ENCODE data around the gene SMYD3. TPM values are rescaled to one million over a fixed set of nuclear protein-coding genes. Genes with fewer than 3 reads are reported as not detected.

Gene SMYD3
- total and polyA plus RNA-seq, 2 donors (not counting 1 experiment from before 2014, with no cell fraction given), result 9.7 to 37.2 TPM

- Histone ChIP-seq H3K4me3 (ENCODE audit: control extremely low read depth in 1 of 5, extremely low read depth in 1 of 5, insufficient read depth in 1 of 5, low read depth in 2 of 5, low read length in 4 of 5) (no peak overlapping the region), H2AFZ (ENCODE audit: insufficient read depth, low read depth, low read length, poor library complexity, severe bottlenecking) (no peak overlapping the region), H3K36me3 (replicated peaks in 1 of 2; ENCODE audit: control extremely low read depth in 1 of 2, control insufficient read depth in 1 of 2, extremely low read depth in 1 of 2, insufficient read depth in 2 of 2, low read length in 1 of 2) (no peaks in the 10 kb centered on the region), H3K79me2 (ENCODE audit: control insufficient read depth, insufficient read depth, low read length) (no peaks in the 10 kb centered on the region), H3K4me2 (replicated peaks; ENCODE audit: low read depth, low read length, poor library complexity, severe bottlenecking) (no peak overlapping the region), H3K9me3 (ENCODE audit: control extremely low read depth in 1 of 3, control insufficient read depth in 2 of 3, insufficient read depth in 1 of 3, low read length in 2 of 3) (no peaks in the 10 kb centered on the region), H4K20me1 (ENCODE audit: control insufficient read depth, insufficient read depth, low read length, poor library complexity, severe bottlenecking) (no peaks in the 10 kb centered on the region), H3K4me1 (ENCODE audit: control insufficient read depth in 2 of 2, insufficient read depth in 2 of 2, low read length in 2 of 2) (no peaks in the 10 kb centered on the region), H3K27me3 (replicated peaks in 1 of 4; ENCODE audit: control extremely low read depth in 1 of 4, control insufficient read depth in 3 of 4, insufficient read depth in 4 of 4, low read length in 3 of 4) (no peaks in the 10 kb centered on the region), H3K9ac (ENCODE audit: low read length) (no peak overlapping the region), H3K27ac (ENCODE audit: low read length in 2 of 2) (no peak overlapping the region)
- ChIA-PET POLR2A (interaction anchor here (0.6 kb wide), 1 partner anchor 941 kb away, joined by 8 read pairs; no protein-coding TSS in a partner anchor), CTCF (interaction anchor here (0.9 kb wide), 1 partner anchor 17 kb away, joined by 3 read pairs; no protein-coding TSS in a partner anchor)
- ATAC-seq (ENCODE audit: low read depth), result no peak
- DNase-seq, result no peak
- Mint-ChIP-seq H3K4me3 (no peak overlapping the region), H3K9me3 (ENCODE audit: insufficient read depth) (no peaks in the 10 kb centered on the region), H3K4me1 (no peaks in the 10 kb centered on the region), H3K27ac (no peak overlapping the region), H3K27me3 (no peaks in the 10 kb centered on the region)
- 100% methylated on average over 2 of the region's 4 CpGs for WGBS (ENCODE audit: insufficient coverage)
- intact Hi-C loops (cut with micrococcal nuclease), result no loop called here
- TF ChIP-seq EZH2 (IDR thresholded peaks at IDR 0.05; ENCODE audit: borderline replicate concordance, insufficient read depth, low read depth, low read length, poor library complexity, severe bottlenecking), result no peak
- TF ChIP-seq CTCF (IDR thresholded peaks at IDR 0.05), result no peak
Measured at GRCh38 chr1:245871915-245872314, 635.2 kb downstream of the SMYD3 start.

DNA sequence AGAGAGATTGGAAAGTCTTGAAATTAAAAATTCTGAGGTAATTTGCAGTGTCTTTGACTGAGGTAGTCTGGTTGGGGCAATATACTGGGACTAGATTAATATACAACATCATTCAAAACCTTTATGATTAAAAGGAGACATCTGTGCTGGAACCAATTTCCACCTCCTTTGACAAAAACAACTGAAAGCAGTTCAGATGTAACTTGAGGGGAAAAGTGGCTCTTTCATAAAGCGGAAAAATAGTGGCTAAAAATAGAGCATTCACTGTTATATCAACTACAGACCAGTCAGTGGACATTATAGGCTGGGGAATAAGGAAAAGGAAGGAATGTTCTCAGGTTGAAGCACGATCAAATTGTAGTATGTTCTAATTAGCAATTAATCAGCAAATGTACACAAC is 635.9 kb downstream of the SMYD3 start:
- H3K4me1 Mint-ChIP-seq, result no peaks in the 10 kb centered on the region
- no peaks in the 10 kb centered on the region for H4K20me1 ChIP-seq (ENCODE audit: control insufficient read depth, insufficient read depth, low read length, poor library complexity, severe bottlenecking)
- WGBS (ENCODE audit: insufficient coverage), result no CpG with 5 or more reads among the region's 2 CpGs

More for the DNA sequence above, 635.9 kb downstream of the SMYD3 start:
- ATAC-seq (ENCODE audit: low read depth) (no peak), DNase-seq (no peak)
- Histone ChIP-seq H3K9ac (ENCODE audit: low read length) (no peak overlapping the region), H2AFZ (ENCODE audit: insufficient read depth, low read depth, low read length, poor library complexity, severe bottlenecking) (no peak overlapping the region), H3K27ac (ENCODE audit: low read length in 2 of 2) (no peak overlapping the region), H3K36me3 (replicated peaks in 1 of 2; ENCODE audit: control extremely low read depth in 1 of 2, control insufficient read depth in 1 of 2, extremely low read depth in 1 of 2, insufficient read depth in 2 of 2, low read length in 1 of 2) (no peaks in the 10 kb centered on the region), H3K4me3 (ENCODE audit: control extremely low read depth in 1 of 5, extremely low read depth in 1 of 5, insufficient read depth in 1 of 5, low read depth in 2 of 5, low read length in 4 of 5) (no peak overlapping the region), H3K4me1 (ENCODE audit: control insufficient read depth in 2 of 2, insufficient read depth in 2 of 2, low read length in 2 of 2) (no peaks in the 10 kb centered on the region), H3K9me3 (ENCODE audit: control extremely low read depth in 1 of 3, control insufficient read depth in 2 of 3, insufficient read depth in 1 of 3, low read length in 2 of 3) (no peaks in the 10 kb centered on the region), H3K79me2 (ENCODE audit: control insufficient read depth, insufficient read depth, low read length) (no peaks in the 10 kb centered on the region), H3K27me3 (replicated peaks in 1 of 4; ENCODE audit: control extremely low read depth in 1 of 4, control insufficient read depth in 3 of 4, insufficient read depth in 4 of 4, low read length in 3 of 4) (no peaks in the 10 kb centered on the region), H3K4me2 (replicated peaks; ENCODE audit: low read depth, low read length, poor library complexity, severe bottlenecking) (no peak overlapping the region)
- CTCF ChIA-PET, result interaction anchor here (0.9 kb wide), 1 partner anchor 18 kb away, joined by 3 read pairs; no protein-coding TSS in a partner anchor
- Mint-ChIP-seq H3K27me3 (no peaks in the 10 kb centered on the region), H3K27ac (no peak overlapping the region), H3K9me3 (ENCODE audit: insufficient read depth) (no peaks in the 10 kb centered on the region), H3K4me3 (no peak overlapping the region)
- POLR2A ChIA-PET, result no interaction called here
- intact Hi-C loops (cut with micrococcal nuclease), result no loop called here
- TF ChIP-seq CTCF (IDR thresholded peaks at IDR 0.05) (no peak), EZH2 (IDR thresholded peaks at IDR 0.05; ENCODE audit: borderline replicate concordance, insufficient read depth, low read depth, low read length, poor library complexity, severe bottlenecking) (no peak)
